Measurements from ENCODE around the gene SP140. TPM values are rescaled to one million over a fixed set of nuclear protein-coding genes. Genes with fewer than 3 reads are reported as not detected.
A peak's percentile ranks its signal among the peaks of the same experiment; 100 is the strongest.

The SP140 gene
- total and polyA plus RNA-seq, 10 of the 15 experiments (the other 5 are each of a cell fraction or from before 2014, with no cell fraction given), result 61.7 to 164 (median 90.7) TPM

GRCh38 chr2:230269715-230270114, 44.2 kb downstream of the SP140 start:
- TF ChIP-seq SMAD5 (IDR thresholded peaks at IDR 0.05; ENCODE audit: low read depth) (no peak), POLR2A (IDR thresholded peaks at IDR 0.05; ENCODE audit: low read depth, low read length) (no peak), CREM (IDR thresholded peaks at IDR 0.05; ENCODE audit: low read depth) (peak; percentile 25; the same call in 1 of the 2 replicates), BHLHE40 (IDR thresholded peaks at IDR 0.05; ENCODE audit: borderline replicate concordance in 1 of 2, low read depth in 2 of 2, low read length in 1 of 2) (no peak), JUNB (IDR thresholded peaks at IDR 0.05) (peak; percentile 41; the same call in 1 of the 2 replicates), NFIC (IDR thresholded peaks at IDR 0.05; ENCODE audit: low read depth, low read length) (peak; percentile 27; the same call in 1 of the 2 replicates)
- no peaks in the 10 kb centered on the region for H3K79me2 ChIP-seq (ENCODE audit: control insufficient read depth, insufficient read depth, low read length)
- ChIA-PET RAD21 (ENCODE audit: unreplicated experiment) (interaction anchor here (1.1 to 2.4 kb wide), 3 partner anchors 44 to 66 kb away, joined by 3 to 19 read pairs (median 5); partner anchors contain the start of gene SP140), POLR2A (interaction anchor here (0.6 kb wide), 1 partner anchor 418 kb away, joined by 3 read pairs; no protein-coding TSS in a partner anchor), SMC1A (ENCODE audit: uncharacterized antibody, unreplicated experiment) (interaction anchor here (0.9 to 2.0 kb wide), 8 partner anchors 11 to 63 kb away, joined by 3 to 8 read pairs (median 4); partner anchors contain the start of genes SP140 and SP140L), CTCF (interaction anchor here (1.5 kb wide), 1 partner anchor 49 kb away, joined by 3 read pairs; no protein-coding TSS in a partner anchor)
- DNase-seq (ENCODE audit: low read depth, low spot score) (peak; percentile 26), ATAC-seq (peak; percentile 5; the same call in 2 of the 3 replicates), FAIRE-seq (no peak)
- H2AFZ ChIP-seq (ENCODE audit: control insufficient read depth, low read depth, low read length), result no peak overlapping the region
- 0% methylated on average over 6 of the region's 6 CpGs for WGBS (ENCODE audit: insufficient coverage, insufficient replicate concordance, low lambda C conversion rate, missing lambda C conversion rate)
- H4K20me1 ChIP-seq (ENCODE audit: control insufficient read depth, insufficient read depth), result no peaks in the 10 kb centered on the region
- H3K4me2 ChIP-seq (ENCODE audit: control insufficient read depth, insufficient read depth), result no peak overlapping the region
- H3K9ac ChIP-seq (ENCODE audit: control insufficient read depth, insufficient read depth, low read length), result no peak overlapping the region
- H3K4me1 ChIP-seq (ENCODE audit: control insufficient read depth, insufficient read depth, low read length), result peaks cover 28% of the 10 kb centered on the region
- in situ Hi-C loops (cut with MboI), result no loop called here
- no peaks in the 10 kb centered on the region for H3K27me3 ChIP-seq (replicated peaks in 1 of 2; ENCODE audit: control insufficient read depth in 2 of 2, insufficient read depth in 2 of 2, low read length in 1 of 2)
- H3K4me3 ChIP-seq, result 0 out of 2 replicates have a peak overlapping the region, but pooled peaks have one; percentile 2
- H3K9me3 ChIP-seq (replicated peaks; ENCODE audit: control insufficient read depth, insufficient read depth, low read length), result peaks cover 2% of the 10 kb centered on the region; the same call in 2 of the 3 replicates
- peaks cover 4 to 9% of the 10 kb centered on the region in 2 experiments; a peak in 3 of 4 replicates for H3K36me3 ChIP-seq (ENCODE audit: control insufficient read depth in 2 of 2, insufficient read depth in 2 of 2, low read length in 1 of 2)
- no TSS peak for BruUV-seq (replicated peaks)
- H3K27ac ChIP-seq (ENCODE audit: control insufficient read depth, insufficient read depth), result 0 out of 2 replicates have a peak overlapping the region, but pooled peaks have one; percentile 76
- intact Hi-C loops (cut with micrococcal nuclease; ENCODE audit: unreplicated experiment), result loop anchor here (5.0 kb wide), 2 partner anchors 148 to 343 kb away; partner anchors contain the start of gene SP100

- Histone ChIP-seq H3K9ac (ENCODE audit: control insufficient read depth, insufficient read depth, low read length) (no peak overlapping the region), H3K79me2 (ENCODE audit: control insufficient read depth, insufficient read depth, low read length) (no peaks in the 10 kb centered on the region), H4K20me1 (ENCODE audit: control insufficient read depth, insufficient read depth) (no peaks in the 10 kb centered on the region), H3K27me3 (replicated peaks in 1 of 2; ENCODE audit: control insufficient read depth in 2 of 2, insufficient read depth in 2 of 2, low read length in 1 of 2) (no peaks in the 10 kb centered on the region), H2AFZ (ENCODE audit: control insufficient read depth, low read depth, low read length) (no peak overlapping the region), H3K9me3 (replicated peaks; ENCODE audit: control insufficient read depth, insufficient read depth, low read length) (no peaks in the 10 kb centered on the region), H3K4me3 (no peak overlapping the region), H3K27ac (ENCODE audit: control insufficient read depth, insufficient read depth) (no peak overlapping the region), H3K4me2 (ENCODE audit: control insufficient read depth, insufficient read depth) (no peak overlapping the region), H3K36me3 (ENCODE audit: control insufficient read depth in 2 of 2, insufficient read depth in 2 of 2, low read length in 1 of 2) (peaks cover 2 to 3% of the 10 kb centered on the region in 2 experiments; a peak in 3 of 4 replicates), H3K4me1 (ENCODE audit: control insufficient read depth, insufficient read depth, low read length) (peaks cover 6% of the 10 kb centered on the region)
- ChIA-PET SMC1A (ENCODE audit: uncharacterized antibody, unreplicated experiment) (no interaction called here), POLR2A (no interaction called here), CTCF (no interaction called here), RAD21 (ENCODE audit: unreplicated experiment) (no interaction called here)
- FAIRE-seq (no peak), DNase-seq (ENCODE audit: low read depth, low spot score) (no peak), ATAC-seq (no peak)
- intact Hi-C loops (cut with micrococcal nuclease; ENCODE audit: unreplicated experiment) (no loop called here), in situ Hi-C loops (cut with MboI) (no loop called here)
- no TSS peak for BruUV-seq (replicated peaks)
- WGBS (ENCODE audit: insufficient coverage, insufficient replicate concordance, low lambda C conversion rate, missing lambda C conversion rate), result 100% methylated on average over 2 of the region's 2 CpGs
- TF ChIP-seq NR2F1 (conservative IDR thresholded peaks at IDR 0.05), result no peak
- no peak for TF ChIP-seq RAD51 (IDR thresholded peaks at IDR 0.05)
- no peak for TF ChIP-seq TBL1XR1 (IDR thresholded peaks at IDR 0.05; ENCODE audit: low read depth, low read length)
- TF ChIP-seq IRF4 (IDR thresholded peaks at IDR 0.05; ENCODE audit: low read depth, low read length), result no peak
- TF ChIP-seq ZNF687 (IDR thresholded peaks at IDR 0.05), result no peak
- no peak for TF ChIP-seq ZSCAN29 (IDR thresholded peaks at IDR 0.05)
- TF ChIP-seq NFYB (IDR thresholded peaks at IDR 0.05; ENCODE audit: insufficient read depth, low read depth, low read length), result no peak
- no peak for TF ChIP-seq CHD1 (IDR thresholded peaks at IDR 0.05; ENCODE audit: low read depth, low read length)
Measured at GRCh38 chr2:230282936-230283335, 57.4 kb downstream of the SP140 start.

All from GM12878 (cell line).